Neural progenitor cell (in vitro differentiated cells): Measurements from ENCODE around the gene SNX8.

Experiments used
- EZH2 ChIP-seq: fragments of 200-600 bp; sonication (generic); IDR thresholded peaks from 2 replicates; pipeline ENCODE4 v1.6.1; 2017; ENCODE audit warnings: antibody characterized with exemption, mild to moderate bottlenecking, moderate library complexity
- EZH2phosphoT487 ChIP-seq: fragments of 200-600 bp; sonication (generic); IDR thresholded peaks from 2 replicates; pipeline ENCODE4 v1.6.1; 2017; ENCODE audit warnings: antibody characterized with exemption
- TF ChIP-seq, protein P1 (sequence below): fragments of 200-600 bp; sonication (generic); IDR thresholded peaks from 2 replicates; pipeline ENCODE4 v1.5.1; 2017; ENCODE audit warnings: antibody characterized with exemption, mild to moderate bottlenecking

DNA sequence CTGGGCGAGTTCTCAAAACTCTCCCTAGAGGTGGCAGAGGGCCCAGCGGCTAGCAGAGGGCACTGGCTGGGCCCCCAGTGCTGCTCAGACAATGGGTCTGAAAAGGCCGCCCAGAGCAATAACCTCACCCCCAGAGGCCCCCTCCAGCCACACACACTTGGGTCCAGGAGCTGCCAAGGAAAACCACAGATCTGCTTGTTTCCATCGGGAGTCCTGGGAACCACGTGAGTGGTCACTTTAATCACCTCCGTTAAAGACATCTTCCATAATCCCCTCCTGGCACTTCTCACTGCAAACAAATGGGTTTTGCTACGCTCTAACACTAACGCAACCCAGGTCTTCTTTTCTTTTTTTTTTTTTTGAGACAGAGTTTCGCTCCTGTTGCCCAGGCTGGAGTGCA is 42.2 kb downstream of the SNX8 start:
- TF ChIP-seq, protein P1, sequence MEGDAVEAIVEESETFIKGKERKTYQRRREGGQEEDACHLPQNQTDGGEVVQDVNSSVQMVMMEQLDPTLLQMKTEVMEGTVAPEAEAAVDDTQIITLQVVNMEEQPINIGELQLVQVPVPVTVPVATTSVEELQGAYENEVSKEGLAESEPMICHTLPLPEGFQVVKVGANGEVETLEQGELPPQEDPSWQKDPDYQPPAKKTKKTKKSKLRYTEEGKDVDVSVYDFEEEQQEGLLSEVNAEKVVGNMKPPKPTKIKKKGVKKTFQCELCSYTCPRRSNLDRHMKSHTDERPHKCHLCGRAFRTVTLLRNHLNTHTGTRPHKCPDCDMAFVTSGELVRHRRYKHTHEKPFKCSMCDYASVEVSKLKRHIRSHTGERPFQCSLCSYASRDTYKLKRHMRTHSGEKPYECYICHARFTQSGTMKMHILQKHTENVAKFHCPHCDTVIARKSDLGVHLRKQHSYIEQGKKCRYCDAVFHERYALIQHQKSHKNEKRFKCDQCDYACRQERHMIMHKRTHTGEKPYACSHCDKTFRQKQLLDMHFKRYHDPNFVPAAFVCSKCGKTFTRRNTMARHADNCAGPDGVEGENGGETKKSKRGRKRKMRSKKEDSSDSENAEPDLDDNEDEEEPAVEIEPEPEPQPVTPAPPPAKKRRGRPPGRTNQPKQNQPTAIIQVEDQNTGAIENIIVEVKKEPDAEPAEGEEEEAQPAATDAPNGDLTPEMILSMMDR, result no peak
- TF ChIP-seq EZH2 (no peak), EZH2phosphoT487 (no peak)
